Progenitor cell of endocrine pancreas (in vitro differentiated cells): ENCODE data around the gene CTPS2. TPM values are rescaled to one million over a fixed set of nuclear protein-coding genes. Genes with fewer than 3 reads are reported as not detected.
"Not testable (repeated sequence)": the region's sequence is repeated elsewhere in the genome, so short reads cannot be mapped to it uniquely, and the experiment has no call there.

Experiments used
- DNase-seq: peaks from one replicate; pipeline ENCODE4 v3.0.0; 2021; ENCODE audit warnings: low spot score; ENCODE audit not compliant: unreplicated experiment
- H3K27ac Mint-ChIP-seq: 2 replicates; pipeline ENCODE4 v1.8.0; 2021; ENCODE audit warnings: mild to moderate bottlenecking, moderate library complexity, mixed read lengths
- H3K27me3 Mint-ChIP-seq: 2 replicates; pipeline ENCODE4 v1.8.0; 2021; ENCODE audit warnings: mixed read lengths
- H3K36me3 Mint-ChIP-seq: 2 replicates; pipeline ENCODE4 v1.8.0; 2022; ENCODE audit warnings: mixed read lengths; ENCODE audit not compliant: insufficient read depth
- H3K4me1 Mint-ChIP-seq: 2 replicates; pipeline ENCODE4 v1.8.0; 2021; ENCODE audit warnings: low read depth, mixed read lengths
- H3K4me3 Mint-ChIP-seq: 2 replicates; pipeline ENCODE4 v1.8.0; 2021; ENCODE audit warnings: low read depth, mild to moderate bottlenecking, moderate library complexity, mixed read lengths
- H3K9me3 Mint-ChIP-seq: 2 replicates; pipeline ENCODE4 v1.8.0; 2021; ENCODE audit warnings: low read depth, mixed read lengths
- total RNA-seq: library from RNA; stranded (reverse); gene quantifications from 2 replicates; pipeline ENCODE4 v1.2.1, GENCODE V29; 2021
- TF ChIP-seq, protein P1 (sequence below): fragments of 200-600 bp; sonication (generic); IDR thresholded peaks from one replicate; pipeline ENCODE4 v1.5.0; 2021; ENCODE audit warnings: antibody characterized with exemption, mild to moderate bottlenecking; ENCODE audit not compliant: unreplicated experiment

CTPS2 gene
- total RNA-seq, 1 donor from 2014 or later: 111 TPM

- DNase-seq: no peak
- peaks cover 60% of the 10 kb centered on the region for H3K36me3 Mint-ChIP-seq
- no peak overlapping the region for H3K4me3 Mint-ChIP-seq
- H3K9me3 Mint-ChIP-seq: peaks cover 2% of the 10 kb centered on the region
- peaks cover 20% of the 10 kb centered on the region for H3K4me1 Mint-ChIP-seq
- H3K27ac Mint-ChIP-seq: peak overlapping the region; percentile 66
- TF ChIP-seq, protein P1, sequence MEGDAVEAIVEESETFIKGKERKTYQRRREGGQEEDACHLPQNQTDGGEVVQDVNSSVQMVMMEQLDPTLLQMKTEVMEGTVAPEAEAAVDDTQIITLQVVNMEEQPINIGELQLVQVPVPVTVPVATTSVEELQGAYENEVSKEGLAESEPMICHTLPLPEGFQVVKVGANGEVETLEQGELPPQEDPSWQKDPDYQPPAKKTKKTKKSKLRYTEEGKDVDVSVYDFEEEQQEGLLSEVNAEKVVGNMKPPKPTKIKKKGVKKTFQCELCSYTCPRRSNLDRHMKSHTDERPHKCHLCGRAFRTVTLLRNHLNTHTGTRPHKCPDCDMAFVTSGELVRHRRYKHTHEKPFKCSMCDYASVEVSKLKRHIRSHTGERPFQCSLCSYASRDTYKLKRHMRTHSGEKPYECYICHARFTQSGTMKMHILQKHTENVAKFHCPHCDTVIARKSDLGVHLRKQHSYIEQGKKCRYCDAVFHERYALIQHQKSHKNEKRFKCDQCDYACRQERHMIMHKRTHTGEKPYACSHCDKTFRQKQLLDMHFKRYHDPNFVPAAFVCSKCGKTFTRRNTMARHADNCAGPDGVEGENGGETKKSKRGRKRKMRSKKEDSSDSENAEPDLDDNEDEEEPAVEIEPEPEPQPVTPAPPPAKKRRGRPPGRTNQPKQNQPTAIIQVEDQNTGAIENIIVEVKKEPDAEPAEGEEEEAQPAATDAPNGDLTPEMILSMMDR: no peak
- no peaks in the 10 kb centered on the region for H3K27me3 Mint-ChIP-seq
These were observed 108.1 kb downstream of the CTPS2 start for GRCh38 chrX:16604337-16604736.

- Mint-ChIP-seq H3K27me3 (no peaks in the 10 kb centered on the region), H3K4me3 (no peak overlapping the region), H3K36me3 (peaks cover 64% of the 10 kb centered on the region), H3K9me3 (peaks cover 5% of the 10 kb centered on the region), H3K27ac (peak overlapping the region; percentile 66), H3K4me1 (peaks cover 20% of the 10 kb centered on the region)
- no peak for DNase-seq
- TF ChIP-seq, protein P1: no peak
These were observed 108.6 kb downstream of the CTPS2 start for GRCh38 chrX:16603822-16604221.

- H3K36me3 Mint-ChIP-seq: peaks cover 64% of the 10 kb centered on the region
- not testable (repeated sequence) for H3K27ac Mint-ChIP-seq, H3K4me3 Mint-ChIP-seq, DNase-seq, H3K27me3 Mint-ChIP-seq, H3K9me3 Mint-ChIP-seq
- H3K4me1 Mint-ChIP-seq: peaks cover 20% of the 10 kb centered on the region
These were observed 109.2 kb downstream of the CTPS2 start for GRCh38 chrX:16603235-16603634.

- DNase-seq: no peak
- Mint-ChIP-seq H3K27ac (peak overlapping the region; percentile 76), H3K9me3 (peaks cover 8% of the 10 kb centered on the region), H3K4me3 (no peak overlapping the region), H3K27me3 (no peaks in the 10 kb centered on the region), H3K4me1 (peaks cover 20% of the 10 kb centered on the region), H3K36me3 (peaks cover 68% of the 10 kb centered on the region)
- TF ChIP-seq, protein P1: no peak
These were observed 110.6 kb downstream of the CTPS2 start for GRCh38 chrX:16601885-16602284.

- no peaks in the 10 kb centered on the region for H3K4me1 Mint-ChIP-seq
- TF ChIP-seq, protein P1: no peak
- H3K4me3 Mint-ChIP-seq: no peak overlapping the region
- peaks cover 11% of the 10 kb centered on the region for H3K9me3 Mint-ChIP-seq
- H3K36me3 Mint-ChIP-seq: peaks cover 57% of the 10 kb centered on the region
- no peak for DNase-seq
- no peaks in the 10 kb centered on the region for H3K27me3 Mint-ChIP-seq
- no peak overlapping the region for H3K27ac Mint-ChIP-seq
These were observed 118.0 kb downstream of the CTPS2 start for GRCh38 chrX:16594490-16594889.

DNA sequence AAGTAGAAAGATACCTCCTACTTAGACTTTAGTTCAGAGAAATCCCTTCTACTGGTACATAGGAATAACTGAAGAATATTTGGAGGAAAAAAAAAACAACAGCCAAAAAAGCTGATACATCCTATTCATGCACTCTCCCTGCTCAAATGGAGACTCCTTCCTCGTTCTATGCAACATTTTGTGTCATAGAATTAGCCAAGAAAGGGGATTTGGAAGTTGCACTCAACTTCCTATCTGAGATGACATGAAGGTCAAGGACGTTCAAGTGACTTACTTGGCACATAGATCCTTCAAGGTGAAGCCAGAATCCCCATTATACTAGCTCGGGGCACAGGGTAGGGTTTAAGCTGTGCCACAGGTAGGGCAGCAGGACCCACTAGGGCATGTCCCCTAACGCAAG is 118.7 kb downstream of the CTPS2 start:
- Mint-ChIP-seq H3K9me3 (peaks cover 9% of the 10 kb centered on the region), H3K27me3 (no peaks in the 10 kb centered on the region), H3K4me1 (no peaks in the 10 kb centered on the region), H3K27ac (no peak overlapping the region), H3K4me3 (no peak overlapping the region), H3K36me3 (peaks cover 59% of the 10 kb centered on the region)
- no peak for DNase-seq
- TF ChIP-seq, protein P1: no peak
